GM12864 (cell line): ENCODE data around the gene TMX3.

ENCODE experiments used
- DNase-seq: peaks from one replicate; pipeline ENCODE4 v3.0.0-alpha.2; 2011; ENCODE audit warnings: low read depth
- H3K4me3 ChIP-seq: 2 replicates; pipeline ENCODE4 v1.5.1; 2011; ENCODE audit warnings: mild to moderate bottlenecking, low read depth, low read length, control low read depth
- TF ChIP-seq, protein P1 (sequence below): IDR thresholded peaks from 2 replicates; pipeline ENCODE4 v1.5.1; 2011; ENCODE audit warnings: low read depth, mild to moderate bottlenecking, moderate library complexity, low read length, control low read depth, inconsistent platforms; ENCODE audit errors: missing control alignments

TMX3 gene

GRCh38 chr18:68666381-68666780 lies 48.5 kb downstream of the TMX3 start:
- no peak overlapping the region for H3K4me3 ChIP-seq
- TF ChIP-seq, protein P1, sequence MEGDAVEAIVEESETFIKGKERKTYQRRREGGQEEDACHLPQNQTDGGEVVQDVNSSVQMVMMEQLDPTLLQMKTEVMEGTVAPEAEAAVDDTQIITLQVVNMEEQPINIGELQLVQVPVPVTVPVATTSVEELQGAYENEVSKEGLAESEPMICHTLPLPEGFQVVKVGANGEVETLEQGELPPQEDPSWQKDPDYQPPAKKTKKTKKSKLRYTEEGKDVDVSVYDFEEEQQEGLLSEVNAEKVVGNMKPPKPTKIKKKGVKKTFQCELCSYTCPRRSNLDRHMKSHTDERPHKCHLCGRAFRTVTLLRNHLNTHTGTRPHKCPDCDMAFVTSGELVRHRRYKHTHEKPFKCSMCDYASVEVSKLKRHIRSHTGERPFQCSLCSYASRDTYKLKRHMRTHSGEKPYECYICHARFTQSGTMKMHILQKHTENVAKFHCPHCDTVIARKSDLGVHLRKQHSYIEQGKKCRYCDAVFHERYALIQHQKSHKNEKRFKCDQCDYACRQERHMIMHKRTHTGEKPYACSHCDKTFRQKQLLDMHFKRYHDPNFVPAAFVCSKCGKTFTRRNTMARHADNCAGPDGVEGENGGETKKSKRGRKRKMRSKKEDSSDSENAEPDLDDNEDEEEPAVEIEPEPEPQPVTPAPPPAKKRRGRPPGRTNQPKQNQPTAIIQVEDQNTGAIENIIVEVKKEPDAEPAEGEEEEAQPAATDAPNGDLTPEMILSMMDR: no peak
- no peak for DNase-seq

DNA sequence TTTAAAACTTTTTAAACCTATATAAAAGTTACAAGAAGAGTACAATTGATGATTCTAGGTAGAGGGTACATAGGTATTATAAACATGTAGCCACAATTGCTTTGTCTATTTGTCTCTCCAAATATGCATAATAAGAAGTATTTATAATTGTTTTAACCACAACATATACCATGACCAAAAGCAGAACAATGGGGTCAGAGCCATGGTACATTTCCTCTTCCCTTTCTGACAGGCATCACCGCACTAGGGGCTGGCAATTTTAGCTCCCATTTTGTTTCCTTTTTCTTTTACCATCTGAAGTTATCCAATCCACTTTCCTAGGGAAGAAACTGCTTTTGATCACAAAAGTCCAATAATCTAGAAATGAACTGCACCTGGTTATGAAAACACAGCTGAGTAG lies 49.3 kb downstream of the TMX3 start:
- TF ChIP-seq, protein P1: no peak
- no peak for DNase-seq
- no peak overlapping the region for H3K4me3 ChIP-seq

DNA sequence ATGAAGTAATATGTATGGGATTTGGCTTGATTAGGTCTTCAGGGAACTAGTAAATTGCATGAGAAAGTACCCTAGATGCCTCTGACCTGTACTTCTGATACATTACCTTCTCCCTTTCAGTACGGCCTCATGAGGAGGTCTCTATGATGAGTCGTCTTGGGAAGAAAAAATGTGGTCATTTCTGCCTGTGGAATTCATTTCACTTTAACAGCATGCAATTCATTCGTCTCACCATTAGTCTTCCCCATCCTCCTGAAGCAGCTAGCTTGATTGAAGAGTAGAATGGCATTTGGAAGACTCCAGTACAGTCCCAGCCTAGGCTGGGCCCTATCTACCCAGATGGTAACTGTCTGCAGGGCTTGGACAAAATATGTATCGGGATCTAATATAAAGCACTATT lies 52.2 kb downstream of the TMX3 start:
- no peak for DNase-seq
- H3K4me3 ChIP-seq: no peak overlapping the region
- TF ChIP-seq, protein P1: peak; percentile 17

DNA sequence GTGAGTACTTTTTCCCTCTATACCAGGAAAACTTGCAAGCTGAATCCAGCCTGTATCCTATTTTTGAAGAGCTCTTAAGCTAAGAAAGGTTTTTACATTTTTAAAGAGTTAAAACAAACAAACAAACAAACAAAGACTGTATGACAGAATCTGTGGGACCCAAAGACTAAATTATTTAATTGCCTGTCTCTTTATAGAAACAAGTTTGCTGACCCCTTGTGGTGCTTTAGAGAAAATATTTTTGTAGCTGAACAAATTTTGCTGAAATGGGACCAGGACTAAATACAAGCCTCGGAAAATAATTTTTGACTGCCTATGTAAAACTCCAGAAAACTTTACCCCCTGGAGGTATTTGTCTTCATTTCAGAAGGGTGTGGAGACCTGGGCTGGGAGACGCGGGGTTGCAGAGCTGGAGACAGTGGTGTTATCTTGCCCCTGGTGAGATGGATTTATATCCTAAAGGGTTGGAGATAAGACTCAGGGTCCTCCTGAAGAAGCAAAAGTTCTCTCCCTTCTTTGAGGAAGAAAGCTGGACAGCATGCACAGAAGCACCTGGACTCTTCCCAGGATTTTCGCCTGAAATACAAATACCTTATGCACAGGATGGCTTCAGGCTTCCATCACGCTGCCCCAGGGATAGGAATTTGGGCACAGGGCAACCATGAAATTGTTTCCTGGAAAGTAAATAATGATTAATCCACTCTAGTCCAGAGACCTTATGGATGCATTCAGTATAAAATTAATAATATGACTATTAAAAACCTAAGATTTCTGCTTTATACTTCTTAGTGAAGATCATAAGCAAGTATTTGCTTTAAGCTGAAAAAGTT lies 54.3 kb downstream of the TMX3 start:
- DNase-seq: peak; percentile 5
- TF ChIP-seq, protein P1: peak; percentile 38
- H3K4me3 ChIP-seq: no peak overlapping the region

DNA sequence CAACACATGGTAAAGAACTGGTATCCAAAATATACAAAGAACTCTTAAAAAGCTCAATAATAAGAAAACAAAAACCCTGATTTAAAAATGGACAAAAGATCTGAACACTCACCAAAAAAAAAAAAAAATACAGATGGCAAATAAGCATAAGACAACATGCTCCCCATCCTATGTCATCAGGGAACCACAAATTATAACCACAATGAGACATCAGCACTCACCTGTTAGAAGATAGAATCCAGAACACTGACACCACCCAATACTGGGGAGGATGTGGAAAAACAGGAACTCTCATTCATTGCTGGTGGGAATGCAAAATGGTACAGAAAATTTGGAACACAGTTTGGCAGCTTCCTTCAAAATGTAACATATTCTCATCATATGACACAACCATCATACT lies 66.7 kb downstream of the TMX3 start:
- no peak for DNase-seq
- TF ChIP-seq, protein P1: no peak
- H3K4me3 ChIP-seq: no peak overlapping the region

- TF ChIP-seq, protein P1: no peak
- no peak overlapping the region for H3K4me3 ChIP-seq
- DNase-seq: no peak
These were observed 72.9 kb downstream of the TMX3 start for GRCh38 chr18:68642003-68642402.

- no peak for DNase-seq
- TF ChIP-seq, protein P1: no peak
- no peak overlapping the region for H3K4me3 ChIP-seq
These were observed 74.0 kb downstream of the TMX3 start for GRCh38 chr18:68640861-68641260.
